Measurements from ENCODE around the gene TGIF1. TPM values are rescaled to one million over a fixed set of nuclear protein-coding genes. Genes with fewer than 3 reads are reported as not detected.

TGIF1 gene
- total RNA-seq, 4 donors from 2014 or later, result 33.8 to 90.8 (median 47.0) TPM

DNA sequence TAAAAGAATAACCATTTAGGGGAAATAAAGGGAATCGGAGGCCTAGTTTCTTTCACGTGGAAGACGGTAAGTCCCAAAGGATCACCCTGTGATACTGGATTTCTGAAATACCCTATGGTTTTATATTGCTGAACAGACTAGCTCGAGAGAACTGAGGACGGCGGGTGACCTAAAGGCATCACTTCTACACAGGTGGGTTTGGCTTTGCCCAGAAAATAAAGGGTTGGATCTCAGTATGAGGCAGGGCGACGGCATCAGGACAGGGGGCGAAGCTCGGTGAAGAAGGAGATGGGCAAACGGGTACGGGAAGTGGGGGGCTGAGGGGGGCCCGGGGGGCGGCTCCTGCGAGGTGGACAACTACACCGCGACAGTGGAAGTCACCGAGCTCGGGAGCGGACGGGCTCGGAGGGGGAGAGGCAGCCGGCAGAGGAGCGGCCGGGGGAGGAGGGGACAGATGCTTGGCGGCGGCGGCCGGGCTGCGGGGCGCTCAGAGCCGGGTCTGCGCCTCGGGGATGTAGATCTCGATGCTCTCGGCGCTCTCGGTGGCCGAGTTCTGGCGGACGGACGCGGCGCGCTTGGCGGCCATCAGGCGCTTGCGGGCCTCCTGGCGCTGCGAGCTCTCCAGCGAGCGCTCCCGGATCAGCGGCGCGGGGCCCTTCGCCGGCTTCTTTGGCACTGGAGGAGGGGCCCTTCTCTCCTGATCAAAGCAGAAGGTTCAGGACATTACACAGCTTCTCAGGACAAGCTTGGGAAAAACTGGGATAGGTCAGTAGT lies 48.9 kb downstream of the TGIF1 start:
- no peak for DNase-seq
- Histone ChIP-seq H3K9me3 (no peaks in the 10 kb centered on the region), H3K4me1 (no peaks in the 10 kb centered on the region), H3K27me3 (peaks cover 0 to 16% (median 8%) of the 10 kb centered on the region in 3 donors), H3K27ac (no peak overlapping the region), H3K36me3 (no peaks in the 10 kb centered on the region), H3K4me3 (peak overlapping the region; percentile 38 to 57 (median 45))
- TF ChIP-seq POLR2A (IDR thresholded peaks at IDR 0.05), result no peak
- TF ChIP-seq, protein P1, sequence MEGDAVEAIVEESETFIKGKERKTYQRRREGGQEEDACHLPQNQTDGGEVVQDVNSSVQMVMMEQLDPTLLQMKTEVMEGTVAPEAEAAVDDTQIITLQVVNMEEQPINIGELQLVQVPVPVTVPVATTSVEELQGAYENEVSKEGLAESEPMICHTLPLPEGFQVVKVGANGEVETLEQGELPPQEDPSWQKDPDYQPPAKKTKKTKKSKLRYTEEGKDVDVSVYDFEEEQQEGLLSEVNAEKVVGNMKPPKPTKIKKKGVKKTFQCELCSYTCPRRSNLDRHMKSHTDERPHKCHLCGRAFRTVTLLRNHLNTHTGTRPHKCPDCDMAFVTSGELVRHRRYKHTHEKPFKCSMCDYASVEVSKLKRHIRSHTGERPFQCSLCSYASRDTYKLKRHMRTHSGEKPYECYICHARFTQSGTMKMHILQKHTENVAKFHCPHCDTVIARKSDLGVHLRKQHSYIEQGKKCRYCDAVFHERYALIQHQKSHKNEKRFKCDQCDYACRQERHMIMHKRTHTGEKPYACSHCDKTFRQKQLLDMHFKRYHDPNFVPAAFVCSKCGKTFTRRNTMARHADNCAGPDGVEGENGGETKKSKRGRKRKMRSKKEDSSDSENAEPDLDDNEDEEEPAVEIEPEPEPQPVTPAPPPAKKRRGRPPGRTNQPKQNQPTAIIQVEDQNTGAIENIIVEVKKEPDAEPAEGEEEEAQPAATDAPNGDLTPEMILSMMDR (IDR thresholded peaks at IDR 0.05 in 4 of 5, conservative IDR thresholded peaks at IDR 0.05 in 1 of 5), result no peak
- intact Hi-C loops (cut with DNase I; ENCODE audit: low total_unique reads) (no loop called here), in situ Hi-C loops (cut with MboI; ENCODE audit: low sequenced_read_pairs in 4 of 4) (no loop called here)
- ATAC-seq, result no peak

DNA sequence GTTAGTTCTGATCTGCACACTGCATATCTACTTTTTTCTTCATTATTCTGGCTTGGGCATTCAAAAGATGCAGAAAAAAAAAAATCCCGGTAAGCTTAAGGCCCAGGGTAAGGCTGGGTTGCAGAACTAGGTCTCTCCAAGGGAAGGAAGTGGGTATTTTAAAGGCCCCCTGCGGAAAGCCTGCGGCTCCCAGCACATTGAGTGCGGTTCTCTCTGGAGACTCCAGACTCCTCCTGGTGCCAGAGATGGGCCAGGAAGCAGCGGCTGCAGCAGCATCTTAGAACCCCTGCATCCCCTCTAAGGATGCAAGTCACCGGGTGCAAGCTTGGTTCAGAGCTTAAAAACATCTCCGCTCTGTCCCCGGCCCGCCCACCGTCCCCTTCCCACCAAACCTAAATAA lies 49.5 kb downstream of the TGIF1 start:
- intact Hi-C loops (cut with DNase I; ENCODE audit: low total_unique reads) (no loop called here), in situ Hi-C loops (cut with MboI; ENCODE audit: low sequenced_read_pairs in 4 of 4) (no loop called here)
- no peak overlapping the region for H3K27ac ChIP-seq
- peak overlapping the region; percentile 38 to 57 (median 45) for H3K4me3 ChIP-seq
- no peaks in the 10 kb centered on the region for H3K4me1 ChIP-seq
- H3K36me3 ChIP-seq, result no peaks in the 10 kb centered on the region
- ATAC-seq (no peak), DNase-seq (no peak)
- TF ChIP-seq, protein P1 (IDR thresholded peaks at IDR 0.05 in 4 of 5, conservative IDR thresholded peaks at IDR 0.05 in 1 of 5), result no peak
- TF ChIP-seq POLR2A (IDR thresholded peaks at IDR 0.05), result no peak
- peaks cover 0 to 16% (median 8%) of the 10 kb centered on the region in 3 donors for H3K27me3 ChIP-seq
- H3K9me3 ChIP-seq, result no peaks in the 10 kb centered on the region

DNA sequence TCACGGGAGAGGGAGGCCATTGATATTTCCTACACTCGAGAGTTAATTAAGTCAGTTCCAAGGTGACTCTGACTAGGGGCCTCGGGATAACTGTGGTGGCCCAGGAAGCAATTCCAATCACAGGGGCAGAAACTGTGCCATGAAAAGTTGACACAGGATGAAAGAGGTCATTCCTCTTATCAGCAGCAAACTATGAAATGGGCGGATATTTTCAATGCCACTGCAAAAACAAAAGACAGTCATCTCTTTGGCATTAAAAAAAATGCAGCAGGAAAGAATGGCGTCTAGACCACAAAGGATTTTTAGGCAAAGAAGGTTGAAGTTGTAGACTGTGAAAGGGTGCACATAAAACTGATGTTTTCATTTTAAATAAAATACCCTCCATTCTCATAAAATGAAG lies 50.0 kb downstream of the TGIF1 start:
- TF ChIP-seq, protein P1 (IDR thresholded peaks at IDR 0.05 in 4 of 5, conservative IDR thresholded peaks at IDR 0.05 in 1 of 5), result no peak
- TF ChIP-seq POLR2A (IDR thresholded peaks at IDR 0.05), result no peak
- in situ Hi-C loops (cut with MboI; ENCODE audit: low sequenced_read_pairs in 4 of 4) (no loop called here), intact Hi-C loops (cut with DNase I; ENCODE audit: low total_unique reads) (no loop called here)
- Histone ChIP-seq H3K9me3 (no peaks in the 10 kb centered on the region), H3K4me3 (no peak overlapping the region), H3K4me1 (no peaks in the 10 kb centered on the region), H3K36me3 (no peaks in the 10 kb centered on the region), H3K27me3 (peaks cover 0 to 16% (median 8%) of the 10 kb centered on the region in 3 donors), H3K27ac (no peak overlapping the region)
- ATAC-seq, result no peak
- DNase-seq, result no peak

DNA sequence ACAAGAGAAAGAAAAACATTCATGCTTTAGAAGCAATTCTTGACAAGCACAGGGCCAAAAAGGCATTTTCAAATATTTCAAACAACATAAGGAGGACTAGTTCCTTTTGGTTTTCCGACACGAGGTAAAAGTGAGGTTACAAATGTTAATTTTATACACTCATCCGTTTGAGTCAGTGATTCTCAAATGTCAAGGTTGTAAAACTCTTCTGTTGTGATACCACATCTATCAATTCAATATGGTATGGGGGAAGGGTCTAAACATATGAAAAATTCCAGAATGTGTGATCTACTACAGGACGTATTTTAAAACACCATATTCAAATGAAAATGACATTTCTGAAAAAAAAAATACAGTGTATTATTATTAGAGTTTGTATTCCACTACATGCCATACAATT lies 52.7 kb downstream of the TGIF1 start:
- no peak for TF ChIP-seq POLR2A (IDR thresholded peaks at IDR 0.05)
- TF ChIP-seq, protein P1 (IDR thresholded peaks at IDR 0.05 in 4 of 5, conservative IDR thresholded peaks at IDR 0.05 in 1 of 5), result no peak

More for the DNA sequence above, 52.7 kb downstream of the TGIF1 start:
- in situ Hi-C loops (cut with MboI; ENCODE audit: low sequenced_read_pairs in 4 of 4), result no loop called here
- no peaks in the 10 kb centered on the region for H3K36me3 ChIP-seq
- H3K9me3 ChIP-seq, result no peaks in the 10 kb centered on the region
- no peaks in the 10 kb centered on the region for H3K4me1 ChIP-seq
- peaks cover 0 to 16% (median 8%) of the 10 kb centered on the region in 3 donors for H3K27me3 ChIP-seq
- ATAC-seq, result no peak
- no peak overlapping the region for H3K27ac ChIP-seq
- intact Hi-C loops (cut with DNase I; ENCODE audit: low total_unique reads), result no loop called here
- H3K4me3 ChIP-seq, result no peak overlapping the region
- no peak for DNase-seq

Measured in gastrocnemius medialis (tissue), 4 donors.